HCT116 (cell line): ENCODE results near the gene ZP1. TPM values are rescaled to one million over a fixed set of nuclear protein-coding genes. Genes with fewer than 3 reads are reported as not detected.

ENCODE experiments used
- ATAC-seq: fragments of 200-7000 bp; cut with Tn5 transposase; 2 replicates; pipeline ENCODE4 v1.9.1; 2020; ENCODE audit warnings: mild to moderate bottlenecking, moderate library complexity
- BruUV-seq: library from RNA; stranded (reverse); fragments of 400-500 nt; replicated peaks from 2 replicates; lab custom pipeline; 2021; lab: Mats Ljungman, UMichigan
- CTCF ChIA-PET: fragments of 300-600 bp; sonication (Branson Sonifier 250); formaldehyde crosslinking; loops from one replicate; lab custom pipeline; 2021; ENCODE audit warnings: antibody characterized with exemption; lab: Charles Lee
- POLR2A ChIA-PET: fragments of 300-600, 350-600 bp; sonication (Branson Sonifier 250); formaldehyde crosslinking; loops from one replicate; lab custom pipeline; 2021; ENCODE audit warnings: antibody characterized with exemption; lab: Charles Lee
- RAD21 ChIA-PET, 2 experiments: fragments of 300-600 bp; sonication (Branson Sonifier 250); formaldehyde crosslinking; loops; one replicate each; lab custom pipeline; 2023; ENCODE audit warnings: low total read pairs in 2 of 2; ENCODE audit not compliant: uncharacterized antibody in 2 of 2, unreplicated experiment in 2 of 2, low non-redundant PET in 1 of 2; lab: Charles Lee
- DNase-seq: peaks from one replicate; pipeline ENCODE4 v3.0.0-alpha.2; 2010; ENCODE audit warnings: low read depth, low spot score
- H2AFZ ChIP-seq: fragments of 200-600 bp; shearing (Covaris generic), sonication (generic); 2 replicates; pipeline ENCODE4 v1.6.1; 2017; ENCODE audit warnings: low read depth, mixed run types, mixed read lengths, antibody characterized with exemption, low read length; ENCODE audit not compliant: poor library complexity, severe bottlenecking
- H3K27ac ChIP-seq: 2 replicates; pipeline ENCODE4 v1.5.1; 2012; ENCODE audit warnings: low read depth, low read length
- H3K27me3 ChIP-seq: fragments of 200-600 bp; sonication (generic); 2 replicates; pipeline ENCODE4 v1.6.1; 2016; ENCODE audit warnings: mixed run types, low read length, mixed read lengths; ENCODE audit not compliant: insufficient read depth
- H3K36me3 ChIP-seq, 2 experiments: fragments of 200-500 bp in 1 of 2; fragments of 200-600 bp in 1 of 2; sonication (Bioruptor generic) in 1 of 2; sonication (generic) in 1 of 2; 2 replicates each; pipeline versions ENCODE4 v1.5.1 to v1.6.1; 2014 to 2016; ENCODE audit warnings: low read length in 2 of 2, inconsistent platforms in 1 of 2, mixed read lengths in 1 of 2, mixed run types in 1 of 2; ENCODE audit not compliant: insufficient read depth in 2 of 2, control insufficient read depth in 1 of 2
- H3K4me1 ChIP-seq, 2 experiments: fragments of 200-600 bp in 1 of 2; sonication (generic) in 1 of 2; 2 replicates each; pipeline versions ENCODE4 v1.5.1 to v1.6.1; 2012 to 2017; ENCODE audit warnings: low read length in 2 of 2, inconsistent platforms in 1 of 2, mild to moderate bottlenecking in 1 of 2, mixed read lengths in 1 of 2, mixed run types in 1 of 2, moderate library complexity in 1 of 2; ENCODE audit not compliant: insufficient read depth in 2 of 2, control insufficient read depth in 1 of 2
- H3K4me2 ChIP-seq: fragments of 200-600 bp; sonication (generic); 2 replicates; pipeline ENCODE4 v1.6.1; 2017; ENCODE audit warnings: mixed run types, low read length, mixed read lengths
- H3K4me3 ChIP-seq, 2 experiments: fragments of 200-600 bp in 1 of 2; sonication (generic) in 1 of 2; replicated peaks in 1 of 2; 2 replicates each; pipeline ENCODE4 v1.5.1; 2011 to 2016; ENCODE audit warnings: low read length in 2 of 2, control low read depth in 1 of 2, low read depth in 1 of 2, mild to moderate bottlenecking in 1 of 2, mixed read lengths in 1 of 2, mixed run types in 1 of 2
- H3K79me2 ChIP-seq: fragments of 200-600 bp; sonication (generic); 2 replicates; pipeline ENCODE4 v1.6.1; 2017; ENCODE audit warnings: mild to moderate bottlenecking, mixed run types, low read length, moderate library complexity, mixed read lengths; ENCODE audit not compliant: insufficient read depth
- H3K9ac ChIP-seq: fragments of 200-600 bp; sonication (generic); 2 replicates; pipeline ENCODE4 v1.6.1; 2016; ENCODE audit warnings: low read length, mixed read lengths
- H3K9me2 ChIP-seq: fragments of 200-600 bp; sonication (generic), shearing (Covaris generic); 2 replicates; pipeline ENCODE4 v1.6.1; 2017; ENCODE audit warnings: mixed run types, mild to moderate bottlenecking, moderate library complexity; ENCODE audit not compliant: insufficient read depth
- H3K9me3 ChIP-seq, 2 experiments: fragments of 200-500 bp in 1 of 2; fragments of 200-600 bp in 1 of 2; sonication (Bioruptor generic) in 1 of 2; sonication (generic) in 1 of 2; 2 replicates each; pipeline ENCODE4 v1.6.1; 2014 to 2017; ENCODE audit warnings: low read length in 2 of 2, mixed read lengths in 2 of 2, inconsistent platforms in 1 of 2, low read depth in 1 of 2, mild to moderate bottlenecking in 1 of 2, mixed run types in 1 of 2, moderate library complexity in 1 of 2; ENCODE audit not compliant: control insufficient read depth in 1 of 2, insufficient read depth in 1 of 2
- H4K20me1 ChIP-seq: fragments of 200-600 bp; sonication (generic), shearing (Covaris generic); 2 replicates; pipeline ENCODE4 v1.6.1; 2017; ENCODE audit warnings: mixed run types, mild to moderate bottlenecking, moderate library complexity; ENCODE audit not compliant: insufficient read depth
- CBX3 ChIP-seq: IDR thresholded peaks from 2 replicates; pipeline ENCODE4 v1.6.1; 2012; ENCODE audit warnings: low read depth
- CEBPB ChIP-seq: IDR thresholded peaks from 2 replicates; pipeline ENCODE4 v1.6.1; 2012; ENCODE audit warnings: low read depth
- EGR1 ChIP-seq: IDR thresholded peaks from 2 replicates; pipeline ENCODE4 v1.6.1; 2012; ENCODE audit warnings: low read depth
- EZH2 ChIP-seq: fragments of 200-600 bp; sonication (generic); IDR thresholded peaks from 2 replicates; pipeline ENCODE4 v1.6.1; 2017; ENCODE audit warnings: antibody characterized with exemption, mixed run types
- EZH2phosphoT487 ChIP-seq: fragments of 200-600 bp; IDR thresholded peaks from 2 replicates; pipeline ENCODE4 v1.6.1; 2018; ENCODE audit warnings: antibody characterized with exemption, borderline replicate concordance
- FOSL1 ChIP-seq: IDR thresholded peaks from 2 replicates; pipeline ENCODE4 v1.6.1; 2012; ENCODE audit warnings: low read depth
- JUND ChIP-seq: IDR thresholded peaks from 2 replicates; pipeline ENCODE4 v1.6.1; 2012
- MAX ChIP-seq: IDR thresholded peaks from 2 replicates; pipeline ENCODE4 v1.6.1; 2012
- POLR2AphosphoS5 ChIP-seq: IDR thresholded peaks from 2 replicates; pipeline ENCODE4 v1.6.1; 2011; ENCODE audit warnings: mild to moderate bottlenecking, low read depth, low read length, moderate library complexity
- REST ChIP-seq: IDR thresholded peaks from 2 replicates; pipeline ENCODE4 v1.6.1; 2012; ENCODE audit warnings: low read depth
- SRF ChIP-seq: IDR thresholded peaks from 2 replicates; pipeline ENCODE4 v1.6.1; 2012; ENCODE audit warnings: low read depth
- intact Hi-C: fragments of 100-400 bp; cut with micrococcal nuclease; formaldehyde crosslinking; loops from 2 replicates; pipeline ENCODE4 v1.10.0; 2022
- total RNA-seq: library from RNA; stranded (reverse); gene quantifications from one replicate; pipeline ENCODE4 v1.2.1, GENCODE V29; 2021; ENCODE audit not compliant: unreplicated experiment

Gene ZP1
- total RNA-seq, 1 experiment from 2014 or later, result not detected

- Histone ChIP-seq H2AFZ (no peak overlapping the region), H3K27ac (no peak overlapping the region), H3K9me2 (no peaks in the 10 kb centered on the region), H4K20me1 (no peaks in the 10 kb centered on the region), H3K4me2 (no peak overlapping the region), H3K79me2 (no peaks in the 10 kb centered on the region), H3K9me3 (no peaks in the 10 kb centered on the region), H3K4me3 (no peak overlapping the region), H3K9ac (no peak overlapping the region), H3K4me1 (no peaks in the 10 kb centered on the region)
- ChIA-PET POLR2A (no interaction called here), RAD21 (no interaction called here), CTCF (no interaction called here)
- no peak for DNase-seq
- no TSS peak for BruUV-seq
- no peak for ATAC-seq
- TF ChIP-seq JUND (no peak), SRF (no peak), POLR2AphosphoS5 (no peak), FOSL1 (no peak), CBX3 (no peak), EZH2 (no peak), CEBPB (no peak), EZH2phosphoT487 (no peak), MAX (no peak), EGR1 (no peak), REST (no peak)
- TF ChIP-seq, all 23 proteins: peak for 0
- Histone ChIP-seq H3K27me3 (no peaks in the 10 kb centered on the region), H3K36me3 (peaks cover 4 to 5% of the 10 kb centered on the region in 2 experiments; a peak in 2 of 4 replicates)
- intact Hi-C loops, result no loop called here
These were observed 12.7 kb downstream of the ZP1 start for GRCh38 chr11:60879971-60880588.
